ENCODE results near the gene RABEP1. TPM values are rescaled to one million over a fixed set of nuclear protein-coding genes. Genes with fewer than 3 reads are reported as not detected.

The RABEP1 gene, protein sequence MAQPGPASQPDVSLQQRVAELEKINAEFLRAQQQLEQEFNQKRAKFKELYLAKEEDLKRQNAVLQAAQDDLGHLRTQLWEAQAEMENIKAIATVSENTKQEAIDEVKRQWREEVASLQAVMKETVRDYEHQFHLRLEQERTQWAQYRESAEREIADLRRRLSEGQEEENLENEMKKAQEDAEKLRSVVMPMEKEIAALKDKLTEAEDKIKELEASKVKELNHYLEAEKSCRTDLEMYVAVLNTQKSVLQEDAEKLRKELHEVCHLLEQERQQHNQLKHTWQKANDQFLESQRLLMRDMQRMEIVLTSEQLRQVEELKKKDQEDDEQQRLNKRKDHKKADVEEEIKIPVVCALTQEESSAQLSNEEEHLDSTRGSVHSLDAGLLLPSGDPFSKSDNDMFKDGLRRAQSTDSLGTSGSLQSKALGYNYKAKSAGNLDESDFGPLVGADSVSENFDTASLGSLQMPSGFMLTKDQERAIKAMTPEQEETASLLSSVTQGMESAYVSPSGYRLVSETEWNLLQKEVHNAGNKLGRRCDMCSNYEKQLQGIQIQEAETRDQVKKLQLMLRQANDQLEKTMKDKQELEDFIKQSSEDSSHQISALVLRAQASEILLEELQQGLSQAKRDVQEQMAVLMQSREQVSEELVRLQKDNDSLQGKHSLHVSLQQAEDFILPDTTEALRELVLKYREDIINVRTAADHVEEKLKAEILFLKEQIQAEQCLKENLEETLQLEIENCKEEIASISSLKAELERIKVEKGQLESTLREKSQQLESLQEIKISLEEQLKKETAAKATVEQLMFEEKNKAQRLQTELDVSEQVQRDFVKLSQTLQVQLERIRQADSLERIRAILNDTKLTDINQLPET
- 103 TPM for total RNA-seq

DNA sequence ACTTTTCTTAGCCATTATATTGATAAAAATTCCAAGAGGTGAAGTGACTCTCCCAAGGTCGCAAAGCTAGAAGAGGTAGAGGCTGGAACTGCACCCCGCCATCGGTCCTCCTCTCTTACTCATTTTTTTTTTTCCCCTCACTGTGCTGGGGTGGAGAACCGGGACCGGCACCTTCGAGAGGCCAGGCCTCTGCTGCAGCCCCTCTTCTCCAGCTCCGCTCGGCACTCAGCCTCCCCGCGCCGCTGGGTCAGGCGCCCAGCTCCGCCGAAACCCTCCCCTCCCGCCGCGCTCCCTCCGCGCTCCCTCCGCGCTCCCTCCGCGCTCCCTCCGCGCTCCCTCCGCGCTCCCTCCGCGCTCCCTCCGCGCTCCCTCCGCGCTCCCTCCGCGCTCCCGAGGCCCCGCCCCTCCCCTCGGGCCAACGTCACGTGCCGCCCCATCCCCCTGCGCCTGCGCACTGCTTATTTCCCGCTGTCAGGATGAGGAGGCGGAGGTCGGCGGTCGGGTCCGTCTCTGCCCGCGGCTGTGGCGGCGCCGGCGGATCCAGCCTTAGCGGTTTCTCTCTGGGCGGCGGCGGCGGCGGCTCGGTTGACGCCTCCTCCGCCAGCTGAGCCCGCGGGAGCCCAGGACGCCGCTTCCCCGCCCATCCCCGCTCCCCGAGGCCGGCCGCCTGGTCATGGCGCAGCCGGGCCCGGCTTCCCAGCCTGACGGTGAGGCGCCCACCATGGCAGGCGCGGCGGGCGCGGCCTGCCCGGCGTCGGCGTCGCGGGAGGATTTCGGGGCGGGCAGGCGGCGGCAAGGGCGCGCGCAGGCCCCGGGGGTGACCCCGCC lies at the start of gene RABEP1:
Gene RABEP1 (plus strand): TSS at position 471 of the 828 bp plus-strand sequence. CDS start 203 bp downstream, at position 674.

DNA sequence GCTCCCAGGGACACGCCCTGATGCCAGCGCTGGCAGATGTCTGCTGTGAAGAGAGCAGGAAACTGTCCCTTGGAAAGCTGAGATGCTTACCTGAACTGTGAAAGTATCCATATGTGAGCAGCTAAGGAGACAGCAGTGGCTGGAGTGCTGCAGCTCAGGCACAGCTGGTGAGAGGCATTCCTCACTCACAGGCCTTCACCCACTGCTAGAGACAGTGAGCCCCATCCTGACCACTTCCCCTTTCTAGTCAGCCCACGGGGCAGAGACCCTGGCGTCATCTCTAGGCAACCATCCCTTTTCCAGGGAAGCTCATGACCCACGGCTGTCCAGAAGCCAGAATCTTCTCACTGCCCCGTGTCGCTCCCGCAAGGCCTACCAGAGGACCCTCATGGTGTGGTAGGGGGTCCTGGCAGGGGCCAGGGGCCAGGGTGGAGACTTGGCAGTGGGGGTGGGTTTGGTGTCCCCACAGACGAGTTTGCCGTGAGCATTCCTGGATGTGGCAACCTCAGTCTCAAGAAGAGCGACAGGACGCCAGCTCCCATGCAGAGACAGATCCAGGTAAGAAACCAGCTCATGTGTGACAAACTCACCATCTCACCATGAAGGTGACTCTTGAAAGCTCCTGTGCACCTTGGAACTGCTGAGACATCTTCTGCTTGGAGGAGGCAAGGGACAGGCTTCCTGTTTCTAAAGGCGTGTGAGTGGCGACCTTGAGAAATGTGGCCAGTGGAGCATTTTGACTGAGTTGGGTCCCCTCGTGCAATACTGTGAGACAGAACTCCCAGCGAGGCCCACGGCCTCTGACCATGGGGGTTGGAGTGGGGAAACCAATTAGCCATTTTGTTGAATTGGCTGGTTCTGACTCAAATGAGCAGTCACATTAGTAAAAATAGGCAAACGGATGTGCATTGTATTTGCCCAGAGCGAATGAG lies 47.2 kb upstream of the RABEP1 start, which contains the start of gene SCIMP:
Gene SCIMP (minus strand): TSS at position 216 of the 932 bp plus-strand sequence. CDS start 105 bp downstream, at position 111.

DNA sequence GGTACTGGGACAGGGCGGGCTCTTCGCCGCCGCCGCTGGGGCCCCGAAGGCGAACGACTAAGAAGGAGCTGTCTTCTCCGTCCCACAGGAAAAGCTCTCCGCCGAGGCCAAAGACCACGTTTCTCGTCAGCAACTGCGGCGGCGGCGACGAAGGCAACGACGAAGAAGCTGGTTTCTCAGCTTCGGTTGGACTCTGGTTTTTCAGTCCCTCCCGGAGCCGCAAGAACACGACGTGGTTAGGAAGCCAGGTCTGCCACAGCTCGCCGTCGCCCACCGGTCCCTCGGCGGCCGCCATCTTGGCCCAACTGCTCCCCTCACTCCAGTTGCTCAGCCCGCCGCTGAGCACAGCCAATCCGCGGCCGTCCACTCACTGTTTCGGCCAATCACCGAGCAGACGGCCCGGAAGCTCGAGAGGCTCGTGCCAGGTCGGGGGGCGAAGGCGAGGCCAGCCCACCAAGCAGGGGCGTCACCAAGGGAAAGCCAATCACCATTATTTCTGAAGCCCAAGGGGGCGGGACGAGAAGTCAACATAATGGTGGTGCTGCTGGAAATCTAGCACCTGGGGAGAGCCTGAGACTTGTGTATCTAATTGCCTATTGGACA lies 137.4 kb downstream of the RABEP1 start, which contains the start of gene NUP88:
Gene NUP88 (minus strand): TSS at position 307 of the 603 bp plus-strand sequence. CDS start 12 bp downstream, at position 295.

DNA sequence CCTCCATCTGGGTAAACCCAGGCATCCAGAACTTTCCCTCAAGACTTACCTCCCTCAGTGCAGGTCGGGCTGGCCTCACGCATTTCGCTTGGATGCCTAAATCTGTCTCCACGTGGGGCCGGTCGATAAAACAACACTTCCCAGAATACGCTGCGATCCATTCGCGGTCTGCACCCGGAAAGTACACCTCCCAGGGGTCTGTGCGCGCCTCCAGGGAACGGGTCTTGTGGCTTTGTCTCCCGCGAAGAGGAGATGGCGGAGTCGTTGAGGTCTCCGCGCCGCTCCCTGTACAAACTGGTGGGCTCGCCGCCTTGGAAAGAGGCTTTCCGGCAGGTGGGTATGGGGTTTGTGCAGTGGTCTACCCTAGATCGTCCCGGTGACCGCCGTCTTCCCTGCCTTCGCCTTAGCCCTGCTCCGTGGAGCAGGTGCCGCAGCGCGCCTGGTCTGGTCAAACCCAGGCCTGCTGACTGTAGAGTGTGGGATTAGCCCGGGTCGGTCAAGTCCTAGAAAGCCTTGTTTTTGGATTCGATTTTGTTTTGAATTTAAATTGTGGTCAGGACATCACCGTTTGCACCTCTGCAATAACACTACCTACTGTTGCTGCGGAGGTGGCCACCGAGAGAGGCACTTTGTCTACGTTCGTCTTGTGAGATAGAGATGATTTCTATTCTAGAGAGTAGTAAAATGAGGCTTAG lies 138.0 kb downstream of the RABEP1 start, which contains the start of gene RPAIN:
Gene RPAIN (plus strand): TSS at position 224 of the 695 bp plus-strand sequence. CDS start 29 bp downstream, at position 253.

Other genes starting within 250 kb of the RABEP1 start
- not detected for gene SLC52A1, start 246.9 kb upstream of the RABEP1 start, total RNA-seq
- 13.5 TPM for gene ZFP3, start 203.8 kb upstream of the RABEP1 start, total RNA-seq
- gene ZNF232, start 170.4 kb upstream of the RABEP1 start, total RNA-seq = 22.8 TPM
- gene USP6, start 166.3 kb upstream of the RABEP1 start, total RNA-seq = under 0.01 TPM
- gene ZNF594, start 90.4 kb upstream of the RABEP1 start, total RNA-seq = 53.8 TPM
- not detected for gene SCIMP, start 47.4 kb upstream of the RABEP1 start, total RNA-seq
- gene NUP88, start 137.4 kb downstream of the RABEP1 start, total RNA-seq = 124 TPM
- gene RPAIN, start 137.9 kb downstream of the RABEP1 start, total RNA-seq = 133 TPM
- 90.1 TPM for gene C1QBP, start 156.9 kb downstream of the RABEP1 start, total RNA-seq
- gene DHX33, start 186.7 kb downstream of the RABEP1 start, total RNA-seq = 18.8 TPM
- gene DERL2, start 203.9 kb downstream of the RABEP1 start, total RNA-seq = 31.6 TPM
- 32.9 TPM for gene MIS12, start 204.3 kb downstream of the RABEP1 start, total RNA-seq

All from parietal lobe (tissue), 1 donor.